Endothelial cell of umbilical vein (primary cell): ENCODE data around the gene MYO16. TPM values are rescaled to one million over a fixed set of nuclear protein-coding genes. Genes with fewer than 3 reads are reported as not detected.

Source experiments
- BruUV-seq: library from RNA; stranded (reverse); fragments of 400-500 nt; replicated peaks from 2 replicates; lab custom pipeline; 2021; lab: Mats Ljungman, UMichigan
- CTCF ChIA-PET: fragments of 300-600, 350-600 bp; sonication (Branson Sonifier 250); formaldehyde crosslinking; loops from one replicate; lab custom pipeline; 2021; ENCODE audit warnings: antibody characterized with exemption, inconsistent platforms; lab: Charles Lee
- POLR2A ChIA-PET: fragments of 300-600, 350-600 bp; sonication (Branson Sonifier 250); formaldehyde crosslinking; loops from one replicate; lab custom pipeline; 2021; ENCODE audit warnings: antibody characterized with exemption, inconsistent platforms; lab: Charles Lee
- DNase-seq: peaks from one replicate; pipeline ENCODE4 v3.0.0-alpha.2; 2011; ENCODE audit warnings: low read depth, low spot score
- FAIRE-seq: peaks from 2 replicates; lab custom pipeline; 2011; peaks lifted over from hg19 to GRCh38; lab: Jason Lieb, UNC
- H2AFZ ChIP-seq: 2 replicates; pipeline ENCODE4 v1.6.0; 2012; ENCODE audit warnings: low read depth, low read length, control low read depth, inconsistent platforms
- H3K27ac ChIP-seq: 2 replicates; pipeline ENCODE4 v1.5.1; 2011; ENCODE audit warnings: low read depth, mild to moderate bottlenecking, control low read depth, low read length, moderate library complexity; ENCODE audit not compliant: insufficient read depth
- H3K27me3 ChIP-seq, 2 experiments: 2 replicates each; pipeline versions ENCODE4 v1.6.0 to v1.6.1; 2011; ENCODE audit warnings: low read length in 2 of 2, mixed read lengths in 1 of 2; ENCODE audit not compliant: control insufficient read depth in 2 of 2, insufficient read depth in 2 of 2
- H3K36me3 ChIP-seq, 2 experiments: 2 replicates in 1 of 2; 3 replicates in 1 of 2; pipeline ENCODE4 v1.5.1; 2011; ENCODE audit warnings: low read length in 2 of 2, mild to moderate bottlenecking in 1 of 2, moderate library complexity in 1 of 2; ENCODE audit not compliant: control insufficient read depth in 2 of 2, insufficient read depth in 2 of 2; ENCODE audit errors: extremely low read depth in 1 of 2
- H3K4me1 ChIP-seq: 3 replicates; pipeline ENCODE4 v1.5.1; 2011; ENCODE audit warnings: mild to moderate bottlenecking, low read length; ENCODE audit not compliant: control insufficient read depth, insufficient read depth; ENCODE audit errors: extremely low read depth
- H3K4me2 ChIP-seq: 2 replicates; pipeline ENCODE4 v1.6.1; 2011; ENCODE audit warnings: low read length, control low read depth, mixed read lengths; ENCODE audit not compliant: insufficient read depth
- H3K4me3 ChIP-seq, 3 experiments: fragments of 200-600 bp in 1 of 3; sonication (generic), shearing (Covaris generic) in 1 of 3; replicated peaks in 1 of 3; 2 replicates each; pipeline ENCODE4 v1.5.1; 2011 to 2016; ENCODE audit warnings: control low read depth in 3 of 3, low read length in 3 of 3, mild to moderate bottlenecking in 2 of 3, inconsistent platforms in 1 of 3, low read depth in 1 of 3, moderate library complexity in 1 of 3; ENCODE audit not compliant: insufficient read depth in 1 of 3
- H3K79me2 ChIP-seq: 2 replicates; pipeline ENCODE4 v1.6.0; 2012; ENCODE audit warnings: low read length, inconsistent platforms; ENCODE audit not compliant: control insufficient read depth, insufficient read depth
- H3K9ac ChIP-seq: replicated peaks from 2 replicates; pipeline ENCODE3; 2011; ENCODE audit warnings: low read length, control low read depth; ENCODE audit not compliant: insufficient read depth; ENCODE audit errors: extremely low read depth
- H3K9me1 ChIP-seq: replicated peaks from 3 replicates; pipeline ENCODE4 v1.6.0; 2011; ENCODE audit warnings: mild to moderate bottlenecking, low read length; ENCODE audit not compliant: control insufficient read depth, insufficient read depth; ENCODE audit errors: extremely low read depth
- H3K9me3 ChIP-seq: replicated peaks from 2 replicates; pipeline ENCODE4 v1.5.1; 2012; ENCODE audit warnings: low read length, inconsistent platforms; ENCODE audit not compliant: control insufficient read depth, insufficient read depth
- H4K20me1 ChIP-seq: replicated peaks from 2 replicates; pipeline ENCODE3; 2011; ENCODE audit warnings: mild to moderate bottlenecking, low read length; ENCODE audit not compliant: control insufficient read depth, insufficient read depth; ENCODE audit errors: extremely low read depth
- CTCF ChIP-seq, 2 donors: IDR thresholded peaks; 1 replicate in 1 of 2; 2 replicates in 1 of 2; pipeline ENCODE4 v1.5.1; 2011; ENCODE audit warnings: low read length in 2 of 2, mild to moderate bottlenecking in 2 of 2, moderate library complexity in 2 of 2, control low read depth in 1 of 2, inconsistent platforms in 1 of 2, low read depth in 1 of 2; ENCODE audit not compliant: insufficient read depth in 1 of 2; ENCODE audit errors: extremely low read depth in 1 of 2
- EZH2 ChIP-seq: IDR thresholded peaks from 2 replicates; pipeline ENCODE4 v1.6.1; 2012; ENCODE audit warnings: borderline replicate concordance, low read depth, mild to moderate bottlenecking, moderate library complexity, low read length, inconsistent platforms; ENCODE audit not compliant: severe bottlenecking
- dilution Hi-C: fragments of 300-500 bp; cut with MboI; formaldehyde crosslinking; loops from one replicate; pipeline ENCODE4 v1.15.0; 2019; ENCODE audit warnings: low sequenced_read_pairs; ENCODE audit not compliant: extremely low pct_ligation_motif_present
- intact Hi-C: fragments of 100-400 bp; cut with micrococcal nuclease; formaldehyde crosslinking; loops from one replicate; pipeline ENCODE4 v1.10.0; 2022
- polyA plus RNA-seq, 4 experiments: library from polyadenylated mRNA; depleted of rRNA in 3 of 4; stranded (reverse) in 3 of 4; unstranded in 1 of 4; fragments of >200 nt; gene quantifications; 2 replicates each; pipeline versions ENCODE4 v1.2.1 to v1.2.3, GENCODE V29; 2011 to 2012; ENCODE audit warnings: missing spikeins in 1 of 4
- total RNA-seq: library from RNA; stranded (reverse); gene quantifications from 2 replicates; pipeline ENCODE4 v1.2.3, GENCODE V29; 2021

MYO16 gene
- total and polyA plus RNA-seq, 2 donors (not counting 3 experiments of a cell fraction or from before 2014, with no cell fraction given) = 0.03 to 0.04 TPM

- no peak overlapping the region for H3K27ac ChIP-seq
- peaks cover 0 to 4% of the 10 kb centered on the region in 2 experiments for H3K27me3 ChIP-seq
- ChIA-PET CTCF (no interaction called here), POLR2A (no interaction called here)
- TF ChIP-seq CTCF (IDR thresholded peaks at IDR 0.05; ENCODE audit: extremely low read depth in 1 of 2, insufficient read depth in 1 of 2, low read depth in 1 of 2, low read length in 2 of 2) = no peak
- no peak overlapping the region for H3K9ac ChIP-seq
- no peak overlapping the region for H2AFZ ChIP-seq
- H3K36me3 ChIP-seq = no peaks in the 10 kb centered on the region
- no peaks in the 10 kb centered on the region for H3K79me2 ChIP-seq
- H4K20me1 ChIP-seq = no peaks in the 10 kb centered on the region
- no TSS peak for BruUV-seq
- no peak overlapping the region for H3K4me3 ChIP-seq
- FAIRE-seq (no peak), DNase-seq (no peak)
- H3K4me1 ChIP-seq = no peaks in the 10 kb centered on the region
- H3K4me2 ChIP-seq = no peak overlapping the region
- H3K9me3 ChIP-seq = no peaks in the 10 kb centered on the region
- dilution Hi-C loops = no loop called here
- intact Hi-C loops = no loop called here
- H3K9me1 ChIP-seq = no peaks in the 10 kb centered on the region
Measured at GRCh38 chr13:109231888-109232287, 602.5 kb downstream of the MYO16 start.

GRCh38 chr13:109233293-109233692 lies 603.9 kb downstream of the MYO16 start:
- Histone ChIP-seq H2AFZ (no peak overlapping the region), H3K9ac (no peak overlapping the region), H3K27ac (no peak overlapping the region), H3K9me1 (no peaks in the 10 kb centered on the region), H3K4me2 (no peak overlapping the region), H3K27me3 (peaks cover 0 to 4% of the 10 kb centered on the region in 2 experiments), H3K9me3 (no peaks in the 10 kb centered on the region), H3K4me3 (no peak overlapping the region), H3K36me3 (no peaks in the 10 kb centered on the region), H4K20me1 (no peaks in the 10 kb centered on the region), H3K79me2 (no peaks in the 10 kb centered on the region), H3K4me1 (no peaks in the 10 kb centered on the region)
- no peak for FAIRE-seq
- intact Hi-C loops (no loop called here), dilution Hi-C loops (no loop called here)
- no peak for TF ChIP-seq CTCF (IDR thresholded peaks at IDR 0.05; ENCODE audit: extremely low read depth in 1 of 2, insufficient read depth in 1 of 2, low read depth in 1 of 2, low read length in 2 of 2)
- TF ChIP-seq EZH2 = no peak
- POLR2A ChIA-PET = no interaction called here
- DNase-seq = no peak
- CTCF ChIA-PET = no interaction called here
- BruUV-seq = no TSS peak
